Dedifferentiated amniotic fluid mesenchymal stem cell (primary cell): ENCODE measurements around the gene SAA1.
"Not testable (repeated sequence)": the region's sequence is repeated elsewhere in the genome, so short reads cannot be mapped to it uniquely, and the experiment has no call there.

Experiments
- DNase-seq: peaks from one replicate; pipeline ENCODE4 v3.0.0-alpha.2; 2016; ENCODE audit errors: extremely low spot score

Gene SAA1

DNA sequence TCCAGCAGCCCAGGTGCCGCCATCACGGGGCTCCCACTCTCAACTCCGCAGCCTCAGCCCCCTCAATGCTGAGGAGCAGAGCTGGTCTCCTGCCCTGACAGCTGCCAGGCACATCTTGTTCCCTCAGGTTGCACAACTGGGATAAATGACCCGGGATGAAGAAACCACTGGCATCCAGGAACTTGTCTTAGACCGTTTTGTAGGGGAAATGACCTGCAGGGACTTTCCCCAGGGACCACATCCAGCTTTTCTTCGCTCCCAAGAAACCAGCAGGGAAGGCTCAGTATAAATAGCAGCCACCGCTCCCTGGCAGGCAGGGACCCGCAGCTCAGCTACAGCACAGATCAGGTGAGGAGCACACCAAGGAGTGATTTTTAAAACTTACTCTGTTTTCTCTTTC, at the start of gene SAA1:
Gene SAA1 (plus strand): TSS at position 316 of the 400 bp plus-strand sequence. CDS start 624 bp downstream, outside the sequence.
- no peak for DNase-seq

- no peak for DNase-seq
Measured at GRCh38 chr11:18221274-18221876, 44.7 kb upstream of the SAA1 start.

DNA sequence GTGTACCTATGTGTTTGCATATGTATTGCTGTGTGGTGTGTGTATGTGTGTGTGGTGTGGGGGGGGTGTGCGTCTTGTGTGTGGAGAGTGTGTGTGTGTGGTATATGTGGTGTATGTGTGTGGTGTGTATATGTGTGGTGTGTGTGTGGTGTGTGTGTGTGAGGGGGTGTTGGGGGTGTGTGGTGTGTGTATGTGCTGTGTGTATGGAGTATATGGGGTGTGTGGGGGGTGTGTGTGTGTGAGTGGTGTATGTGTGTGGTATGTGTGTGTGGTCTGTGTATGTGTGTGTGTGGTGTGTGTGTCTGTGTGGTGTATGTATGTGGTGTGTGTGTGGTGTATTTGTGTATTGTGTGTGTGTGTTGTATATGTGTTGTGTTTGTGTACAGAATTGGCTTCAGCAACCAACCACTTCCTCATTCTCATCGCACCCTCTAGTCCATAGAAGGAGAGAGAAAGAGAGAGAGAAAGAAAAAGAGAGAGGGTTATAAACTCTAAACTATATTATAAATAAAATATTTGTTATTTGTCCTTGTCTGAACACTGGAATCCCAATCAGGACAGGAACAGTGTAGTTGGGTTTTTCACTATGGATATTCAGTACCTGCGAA, 43.1 kb upstream of the SAA1 start:
- DNase-seq: no peak

DNA sequence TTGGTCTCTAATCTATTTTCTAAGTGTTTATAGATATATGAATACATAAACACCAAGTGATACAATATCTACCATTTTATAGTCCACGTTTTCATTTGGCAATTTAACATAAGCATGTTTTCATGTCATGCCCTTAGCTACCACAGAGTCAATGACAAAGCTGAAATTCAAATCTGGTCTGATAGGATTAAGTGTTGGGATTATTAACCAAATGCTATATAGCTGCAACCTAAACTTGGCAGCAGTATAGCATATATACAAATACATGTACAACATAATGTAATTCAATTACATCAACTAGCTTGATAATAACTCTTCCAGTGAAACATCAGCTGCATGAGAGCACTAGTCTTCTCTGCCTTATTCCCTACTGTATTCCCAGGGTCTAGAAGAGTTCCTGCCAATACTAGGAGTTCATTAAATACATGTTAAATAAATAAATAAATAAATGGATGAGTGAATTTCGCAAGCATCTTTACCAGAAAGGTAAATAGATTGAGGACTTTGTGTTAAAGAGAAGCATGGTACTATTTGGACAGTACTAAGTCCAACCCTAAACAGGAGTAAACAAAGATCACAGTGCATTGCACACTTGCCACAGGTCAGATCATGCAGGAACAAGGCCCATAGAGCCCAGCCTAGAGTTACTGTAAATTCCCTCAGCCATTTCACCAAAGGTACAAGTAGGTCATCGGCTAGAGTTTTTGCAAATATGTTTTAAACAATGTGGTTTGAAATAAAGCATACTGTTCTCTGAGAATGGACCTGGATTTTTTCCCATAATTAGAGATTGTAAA, 42.3 kb upstream of the SAA1 start:
- DNase-seq: no peak

DNA sequence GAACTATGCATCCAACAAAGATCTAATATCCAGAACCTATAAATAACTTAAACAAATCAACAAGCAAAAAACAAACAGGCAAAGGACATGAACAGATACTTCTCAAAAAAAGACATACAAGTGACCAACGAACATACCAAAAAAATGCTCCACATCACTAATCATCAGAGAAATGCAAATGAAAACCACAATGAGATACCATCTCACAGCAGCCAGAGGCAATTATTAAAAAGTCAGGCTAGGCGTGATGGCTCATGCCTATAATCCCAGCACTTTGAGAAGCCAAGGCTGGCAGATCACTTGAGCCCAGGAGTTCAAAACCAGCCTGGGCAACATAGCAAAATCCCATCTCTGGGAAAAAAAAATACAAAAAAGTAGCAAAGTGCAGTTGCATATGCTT, 40.2 kb upstream of the SAA1 start:
- no peak for DNase-seq

DNA sequence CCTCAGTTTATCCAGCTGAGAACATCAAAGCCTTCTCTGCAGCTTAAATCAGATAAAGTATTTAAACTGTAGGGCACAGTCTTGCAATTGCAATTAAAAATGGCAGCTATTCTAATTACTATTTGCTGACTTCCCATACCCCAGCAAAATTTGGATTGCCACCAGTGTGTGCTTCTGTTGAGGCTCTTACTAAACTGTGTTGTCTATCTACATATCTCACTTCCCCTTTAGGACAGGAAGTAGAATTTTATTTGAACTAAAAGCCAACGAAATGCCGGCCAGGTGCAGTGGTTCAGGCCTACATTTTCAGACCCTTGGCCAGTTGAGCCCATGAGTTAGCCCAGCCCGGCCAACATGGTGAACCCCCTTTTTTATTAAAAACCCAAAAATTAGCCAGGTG, 36.6 kb upstream of the SAA1 start:
- no peak for DNase-seq

DNA sequence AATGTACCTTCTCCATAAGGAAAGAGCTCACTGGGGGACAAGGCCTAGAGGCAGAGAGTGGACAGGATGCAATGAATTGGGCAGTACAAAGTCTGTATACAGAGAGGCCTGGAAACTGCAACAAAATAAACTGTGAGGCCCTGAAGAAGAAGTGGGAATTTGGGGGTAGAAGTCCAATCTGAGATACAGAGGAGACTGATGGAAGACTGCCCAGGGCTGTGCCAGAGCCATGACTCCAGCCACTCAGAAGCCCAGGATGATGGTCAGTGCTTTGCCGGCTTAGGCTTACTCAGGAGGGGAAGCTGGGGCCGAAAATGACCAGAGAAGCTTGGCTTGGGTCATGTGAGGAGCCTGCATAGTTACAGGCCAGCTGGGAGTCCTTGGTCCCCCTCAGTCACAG, 35.2 kb upstream of the SAA1 start:
- DNase-seq: no peak

DNA sequence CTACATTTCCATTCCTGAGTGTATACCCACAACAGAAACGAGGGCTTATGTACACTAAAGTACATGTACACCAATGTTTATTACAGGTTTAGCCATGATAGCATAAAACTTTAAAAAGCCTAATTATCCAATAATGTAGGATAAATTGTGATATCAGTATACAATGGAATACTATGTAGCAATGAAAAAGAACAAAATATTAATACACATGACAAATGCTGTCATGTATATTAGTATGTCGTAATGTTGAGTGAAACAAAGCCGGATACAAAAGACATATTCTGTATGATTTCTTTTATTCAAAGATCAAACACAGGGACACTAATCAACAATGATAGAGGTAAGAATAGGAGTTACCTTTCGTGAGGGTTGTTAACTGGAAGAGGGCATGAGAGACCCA, 32.2 kb upstream of the SAA1 start:
- DNase-seq: no peak

- no peak for DNase-seq
Measured at GRCh38 chr11:18235394-18236334, 30.4 kb upstream of the SAA1 start.

DNA sequence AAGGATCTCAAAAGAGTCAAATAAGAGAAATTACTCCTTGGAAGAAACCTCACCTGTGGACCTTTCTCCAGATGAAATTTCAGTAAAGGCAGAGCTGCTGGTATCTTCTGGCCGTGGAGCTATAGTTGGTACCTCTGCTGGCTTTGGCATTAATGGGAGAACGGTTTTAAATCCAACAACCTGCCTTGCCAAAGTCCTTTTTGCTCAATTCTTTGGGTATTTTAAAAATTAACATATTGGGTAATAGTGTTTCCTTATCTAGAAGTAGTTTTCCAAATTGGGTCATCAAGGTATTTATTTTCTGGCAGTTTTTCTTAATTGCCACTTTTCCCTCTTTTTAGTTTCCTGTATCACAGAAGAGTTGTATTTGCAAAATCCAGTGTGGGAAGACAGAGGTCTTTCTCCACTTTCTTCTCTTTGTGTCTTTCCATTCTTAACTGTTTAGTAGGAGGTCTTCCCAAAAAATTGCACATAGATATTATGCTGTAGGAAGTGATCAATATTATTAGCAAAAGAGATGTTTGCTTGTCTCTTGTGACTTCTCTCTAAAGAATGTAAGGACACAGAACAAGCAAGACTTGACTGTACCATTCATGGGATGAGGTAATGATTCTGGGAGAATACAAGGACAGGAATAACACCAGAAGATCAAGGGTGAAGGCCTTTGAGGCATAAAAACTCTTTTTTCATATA, 29.3 kb upstream of the SAA1 start, which contains the start of gene SAA4:
Gene SAA4 (minus strand): TSS at position 139 of the 693 bp plus-strand sequence. CDS start 876 bp downstream, outside the sequence.
- DNase-seq: no peak

DNA sequence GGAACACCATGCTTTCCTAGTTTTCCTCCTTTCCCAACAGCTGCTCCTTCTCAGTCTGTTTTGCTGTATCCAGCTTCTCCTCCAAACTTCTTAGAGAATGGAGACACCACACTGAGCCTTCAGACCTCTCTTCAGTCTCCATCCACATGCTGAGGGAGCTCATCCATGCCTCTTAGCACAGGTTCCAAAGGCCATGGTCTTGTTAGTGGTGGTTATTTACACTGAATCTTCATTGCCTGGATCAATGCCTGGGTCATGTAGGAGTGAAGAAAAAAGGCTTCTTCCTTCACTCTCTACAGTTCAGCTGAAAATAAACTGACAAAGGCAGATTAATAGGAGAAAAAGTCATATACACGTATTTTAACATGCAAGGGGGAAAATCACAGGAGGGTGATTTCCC, 26.4 kb upstream of the SAA1 start:
- DNase-seq: no peak

DNA sequence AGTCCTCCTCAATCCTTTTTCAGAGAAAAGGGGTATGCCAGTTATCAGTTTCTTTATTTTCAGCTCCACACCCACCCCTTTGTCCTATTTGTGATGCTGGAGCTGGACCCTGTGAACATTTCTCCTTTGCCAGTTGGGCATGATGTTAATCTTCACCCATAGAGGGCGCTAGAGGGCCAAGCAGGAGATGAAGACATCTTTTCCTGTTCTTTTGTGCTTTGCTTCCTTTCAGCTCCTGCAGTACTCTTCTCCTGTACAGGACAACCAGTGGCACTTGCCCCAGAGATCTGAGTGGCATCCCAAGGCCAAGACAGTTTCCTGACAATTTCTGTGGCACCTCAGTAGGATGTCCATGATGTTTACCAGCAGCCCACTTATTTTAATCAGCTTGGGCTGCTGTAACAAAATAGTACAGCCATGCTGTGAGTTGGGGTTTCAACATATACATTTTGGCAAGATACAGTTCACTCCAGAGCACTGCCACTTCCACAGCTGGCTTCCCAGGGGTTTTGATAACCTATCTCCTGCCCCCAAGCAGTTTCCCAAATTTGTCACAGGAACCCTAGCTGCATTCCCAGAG, 22.2 kb upstream of the SAA1 start:
- no peak for DNase-seq

- no peak for DNase-seq
Measured at GRCh38 chr11:18245396-18245795, 20.7 kb upstream of the SAA1 start.

GRCh38 chr11:18246379-18247190, 19.5 kb upstream of the SAA1 start:
- not testable (repeated sequence) for DNase-seq

DNA sequence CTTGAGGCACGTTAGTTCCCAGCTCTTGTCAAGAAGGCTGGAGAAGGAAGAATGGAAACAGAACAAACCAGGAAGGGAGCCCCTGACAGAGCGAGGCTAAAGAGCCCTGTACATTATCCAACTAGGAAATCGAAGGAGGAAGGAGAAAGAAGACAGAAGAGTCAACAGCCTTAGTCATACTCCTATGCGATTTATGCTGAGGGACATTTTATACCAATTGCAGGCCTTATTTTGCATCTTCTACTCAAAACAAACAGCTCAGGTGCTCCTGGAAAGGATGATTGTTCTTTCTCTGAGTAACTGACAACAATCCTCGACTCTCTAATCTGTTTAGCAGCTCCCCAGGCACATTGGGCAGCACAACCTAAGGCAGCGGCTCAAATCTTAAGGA, 18.9 kb upstream of the SAA1 start:
- not testable (repeated sequence) for DNase-seq

DNA sequence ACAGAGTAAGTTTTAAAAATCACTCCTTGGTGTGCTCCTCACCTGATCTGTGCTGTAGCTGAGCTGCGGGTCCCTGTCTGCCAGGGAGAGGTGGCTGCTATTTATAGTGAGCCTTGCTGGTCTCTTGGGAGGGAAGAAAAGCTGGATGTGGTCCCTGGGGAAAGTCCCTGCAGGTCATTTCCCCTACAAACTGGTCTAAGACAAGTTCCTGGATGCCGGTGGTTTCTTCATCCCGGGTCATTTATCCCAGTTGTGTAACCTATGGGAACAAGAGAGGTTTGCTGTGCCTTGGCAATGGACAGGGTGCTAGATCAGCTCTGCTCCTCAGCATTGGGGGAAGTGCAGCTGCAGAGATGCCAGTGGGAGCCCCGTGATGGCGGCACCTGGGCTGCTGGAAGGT, 17.5 kb upstream of the SAA1 start, which contains the start of gene SAA2:
Gene SAA2 (minus strand): TSS at position 108 of the 400 bp plus-strand sequence. CDS start 657 bp downstream, outside the sequence.
- DNase-seq: no peak

DNA sequence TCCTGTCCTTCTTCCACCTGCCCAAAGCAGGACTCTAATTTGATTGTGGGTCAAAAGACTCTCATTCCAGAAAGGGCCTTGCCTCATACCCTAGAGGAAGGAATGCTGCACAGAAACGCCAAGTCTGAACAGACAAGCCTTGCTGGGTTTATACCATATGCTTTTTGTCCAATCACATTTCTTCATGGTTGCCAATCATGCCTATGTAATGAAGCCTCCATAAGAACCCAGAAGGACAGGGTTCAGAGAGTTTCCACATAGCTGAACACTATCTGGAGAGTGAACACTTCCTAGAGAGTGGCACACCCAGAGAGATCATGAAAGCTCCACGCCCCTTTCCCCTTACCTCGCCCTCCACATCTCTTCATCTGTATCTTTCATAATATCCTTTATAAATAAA, 12.8 kb upstream of the SAA1 start:
- no peak for DNase-seq

DNA sequence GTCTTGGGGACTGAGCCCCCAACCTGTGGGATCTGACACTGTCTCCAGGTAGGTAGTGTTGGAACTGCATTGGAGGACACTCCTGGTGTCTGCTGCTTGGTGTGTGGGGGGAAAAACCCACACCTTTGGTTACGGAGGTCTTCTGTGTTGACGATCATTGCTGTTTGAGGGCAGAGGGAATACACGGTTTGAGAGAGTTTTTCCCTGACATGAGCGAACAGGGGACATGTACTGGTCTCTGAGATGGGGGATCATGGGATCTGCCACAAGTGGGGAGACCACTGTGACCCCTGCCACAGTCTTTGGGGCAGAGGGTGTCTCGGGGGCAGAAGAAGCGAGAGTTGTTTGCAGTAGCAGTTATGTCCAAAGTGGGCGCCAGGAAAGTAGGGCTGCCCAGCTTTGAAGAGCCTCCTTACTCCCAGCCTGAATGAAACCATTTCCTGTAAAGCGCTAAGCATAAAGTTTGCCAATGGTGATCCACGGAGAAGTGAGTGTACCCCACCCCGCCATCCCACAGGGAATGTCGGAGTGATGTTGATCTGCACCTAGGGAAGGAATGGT, 12.2 kb upstream of the SAA1 start:
- no peak for DNase-seq

GRCh38 chr11:18254781-18255361, 11.2 kb upstream of the SAA1 start:
- DNase-seq: no peak
